Astrocyte (in vitro differentiated cells and primary cell): ENCODE results near the gene CNGB1.

Experiments
- CTCF ChIP-seq: IDR thresholded peaks from 2 replicates; pipeline ENCODE4 v1.5.1; 2011; ENCODE audit warnings: low read depth, mild to moderate bottlenecking, inconsistent platforms, low read length, moderate library complexity; ENCODE audit not compliant: insufficient read depth
- EZH2 ChIP-seq: IDR thresholded peaks from 2 replicates; pipeline ENCODE4 v1.6.1; 2012; ENCODE audit warnings: mild to moderate bottlenecking, low read length, inconsistent platforms; ENCODE audit not compliant: insufficient read depth

- TF ChIP-seq CTCF (no peak), EZH2 (no peak)
Measured at GRCh38 chr16:57984443-57985203, 13.7 kb upstream of the CNGB1 start.
